HG02759 (cell line): ENCODE data around the gene GRID1.
A peak's percentile ranks its signal among the peaks of the same experiment; 100 is the strongest.
"Not testable (repeated sequence)": the region's sequence is repeated elsewhere in the genome, so short reads cannot be mapped to it uniquely, and the experiment has no call there.

Experiments
- ATAC-seq: cut with Tn5 transposase; IDR thresholded peaks from one replicate; pipeline ENCODE4 v1.9.1; 2021; ENCODE audit warnings: mild to moderate bottlenecking, moderate library complexity; ENCODE audit not compliant: unreplicated experiment

Gene GRID1

GRCh38 chr10:85978566-85979358 lies 387.8 kb downstream of the GRID1 start:
- ATAC-seq: no peak

DNA sequence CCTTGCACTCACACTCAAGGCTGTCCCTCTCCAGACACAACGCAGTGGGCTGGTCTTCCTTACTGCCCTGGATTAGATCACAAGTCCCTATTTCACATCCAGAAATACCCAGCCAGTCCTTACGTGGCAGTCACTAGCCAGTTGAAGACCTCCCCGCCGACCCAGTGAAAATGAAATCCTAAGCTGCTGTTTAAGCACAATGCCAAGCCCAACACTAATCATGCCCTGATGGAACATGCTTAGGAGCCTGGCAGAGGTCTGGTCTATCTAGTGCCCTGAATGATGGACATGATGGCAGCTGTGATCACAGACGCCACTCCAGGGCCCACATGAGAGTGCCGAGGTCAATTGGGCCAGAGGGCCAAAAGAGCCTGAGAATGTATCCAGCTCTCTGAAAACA lies 389.0 kb downstream of the GRID1 start:
- ATAC-seq: no peak

DNA sequence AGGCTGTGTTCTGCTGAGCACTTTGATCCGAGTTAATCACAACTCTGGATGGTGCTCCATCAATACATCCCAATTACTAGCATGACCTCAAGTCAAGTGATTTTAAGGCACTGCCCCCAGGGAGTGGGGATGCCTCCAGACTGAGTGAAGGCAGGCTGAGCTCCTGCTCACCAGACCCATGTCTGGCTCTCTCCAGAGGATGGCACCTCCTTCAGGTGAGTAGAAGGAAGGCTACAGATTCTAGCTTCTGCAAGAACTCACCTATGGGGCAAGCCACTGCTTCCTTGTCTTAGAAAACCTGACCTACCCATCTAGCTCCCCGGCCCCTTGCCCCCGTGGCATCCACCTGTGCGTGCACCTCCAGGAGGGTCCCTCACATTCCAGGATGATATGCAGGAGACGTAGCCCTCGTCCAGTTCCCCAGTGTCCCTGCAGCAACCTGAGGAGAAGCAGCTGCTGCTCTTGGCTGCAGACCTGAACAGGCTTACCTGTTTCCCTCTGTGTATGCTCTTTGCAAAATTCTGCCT lies 390.3 kb downstream of the GRID1 start:
- ATAC-seq: no peak

DNA sequence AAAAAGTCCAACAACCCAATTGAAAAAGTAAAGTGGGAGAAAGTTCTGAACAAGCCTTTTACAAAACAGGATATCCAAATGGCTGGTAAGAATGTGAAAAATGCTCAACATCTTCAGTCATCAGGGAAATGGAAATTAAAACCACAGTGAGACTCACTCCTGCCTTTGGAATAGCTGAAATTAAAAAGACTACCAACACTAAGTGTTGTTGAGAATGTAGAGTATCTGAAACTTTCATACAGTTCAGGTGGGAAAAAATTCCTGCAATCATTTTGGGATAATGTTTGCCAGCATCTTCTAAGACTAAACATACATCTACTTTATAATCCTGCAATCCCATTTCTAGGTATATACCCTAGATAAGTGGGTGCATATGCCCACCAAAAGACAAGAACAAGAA lies 395.1 kb downstream of the GRID1 start:
- no peak for ATAC-seq

GRCh38 chr10:85967594-85967993 lies 399.0 kb downstream of the GRID1 start:
- ATAC-seq: peak; percentile 67

DNA sequence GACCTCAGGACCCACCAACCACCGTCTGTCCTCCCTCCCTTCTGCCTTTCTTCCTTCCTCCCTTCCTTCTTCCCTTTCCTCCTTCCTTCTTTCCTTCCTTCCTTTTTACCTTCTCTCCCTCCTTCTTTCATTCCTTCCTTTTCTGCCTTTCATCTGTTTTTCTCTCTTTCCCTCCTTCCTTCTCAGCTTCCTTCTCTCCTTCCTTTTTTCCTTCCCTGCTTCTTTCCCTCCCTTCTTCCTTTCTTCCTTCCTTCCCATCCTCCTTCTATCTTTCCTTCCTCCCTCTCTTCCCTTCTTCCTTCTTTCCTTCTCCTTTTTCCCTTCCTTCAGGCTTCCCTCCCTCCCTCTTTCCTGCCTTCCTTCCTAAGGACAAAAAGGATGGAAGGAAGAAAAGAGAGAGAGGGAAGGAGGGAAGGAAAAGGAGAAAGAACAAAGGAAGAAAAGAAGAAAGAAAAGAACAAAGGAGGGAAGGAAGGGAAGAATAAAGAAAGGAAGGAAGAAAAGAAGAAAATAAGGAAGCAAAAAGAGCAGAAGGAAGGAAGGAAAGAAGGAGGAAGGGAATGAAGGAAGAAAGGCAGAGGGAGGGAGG lies 405.0 kb downstream of the GRID1 start:
- no peak for ATAC-seq

- no peak for ATAC-seq
Observed at GRCh38 chr10:85961073-85961472, 405.5 kb downstream of the GRID1 start.

GRCh38 chr10:85959239-85959638 lies 407.4 kb downstream of the GRID1 start:
- no peak for ATAC-seq

- no peak for ATAC-seq
Observed at GRCh38 chr10:85950921-85951320, 415.7 kb downstream of the GRID1 start.

DNA sequence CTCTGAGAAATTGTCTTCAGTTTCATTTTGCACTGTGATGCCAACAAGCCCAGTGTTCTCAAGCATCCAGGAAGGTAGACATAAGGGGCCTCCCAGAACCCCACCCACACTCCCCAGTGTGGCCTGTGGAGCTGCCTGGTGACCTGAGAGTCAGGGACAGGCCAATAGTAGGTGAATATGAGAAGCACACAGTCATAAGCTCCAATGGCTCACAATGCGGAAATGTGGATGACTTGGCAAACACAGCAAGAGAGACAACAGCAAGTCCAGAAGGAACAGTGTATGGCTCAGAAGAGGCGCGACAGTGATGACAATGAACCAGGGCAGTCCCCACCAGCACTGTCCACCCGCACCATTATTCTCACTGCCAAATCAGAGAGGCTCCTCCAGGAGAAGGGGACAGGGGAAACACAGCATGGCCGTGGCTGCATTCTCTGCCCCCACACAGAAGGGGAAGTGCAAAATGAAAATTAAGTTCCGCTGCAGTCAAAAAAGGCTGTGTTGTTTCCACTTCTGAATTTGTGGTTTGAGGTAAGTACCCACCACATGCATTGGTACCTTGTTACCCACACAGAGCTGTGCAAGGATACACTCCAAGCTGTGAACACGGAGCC lies 419.8 kb downstream of the GRID1 start:
- ATAC-seq: peak; percentile 86

GRCh38 chr10:85936161-85936560 lies 430.4 kb downstream of the GRID1 start:
- no peak for ATAC-seq

- ATAC-seq: no peak
Observed at GRCh38 chr10:85934586-85934985, 432.0 kb downstream of the GRID1 start.

DNA sequence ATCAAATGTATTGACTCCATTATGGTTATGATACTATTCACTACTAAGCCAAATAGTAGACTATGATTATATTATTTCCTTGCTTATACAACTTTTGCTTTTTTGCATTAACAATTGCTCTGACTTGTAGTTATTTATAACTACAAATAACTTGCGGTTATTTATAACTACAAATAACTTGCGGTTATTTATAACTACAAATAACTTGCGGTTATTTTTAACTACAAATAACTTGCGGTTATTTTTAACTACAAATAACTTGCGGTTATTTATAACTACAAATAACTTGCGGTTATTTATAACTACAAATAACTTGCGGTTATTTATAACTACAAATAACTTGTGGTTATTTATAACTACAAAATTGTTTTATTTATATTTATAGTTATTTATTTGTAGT lies 436.6 kb downstream of the GRID1 start:
- ATAC-seq: not testable (repeated sequence)

DNA sequence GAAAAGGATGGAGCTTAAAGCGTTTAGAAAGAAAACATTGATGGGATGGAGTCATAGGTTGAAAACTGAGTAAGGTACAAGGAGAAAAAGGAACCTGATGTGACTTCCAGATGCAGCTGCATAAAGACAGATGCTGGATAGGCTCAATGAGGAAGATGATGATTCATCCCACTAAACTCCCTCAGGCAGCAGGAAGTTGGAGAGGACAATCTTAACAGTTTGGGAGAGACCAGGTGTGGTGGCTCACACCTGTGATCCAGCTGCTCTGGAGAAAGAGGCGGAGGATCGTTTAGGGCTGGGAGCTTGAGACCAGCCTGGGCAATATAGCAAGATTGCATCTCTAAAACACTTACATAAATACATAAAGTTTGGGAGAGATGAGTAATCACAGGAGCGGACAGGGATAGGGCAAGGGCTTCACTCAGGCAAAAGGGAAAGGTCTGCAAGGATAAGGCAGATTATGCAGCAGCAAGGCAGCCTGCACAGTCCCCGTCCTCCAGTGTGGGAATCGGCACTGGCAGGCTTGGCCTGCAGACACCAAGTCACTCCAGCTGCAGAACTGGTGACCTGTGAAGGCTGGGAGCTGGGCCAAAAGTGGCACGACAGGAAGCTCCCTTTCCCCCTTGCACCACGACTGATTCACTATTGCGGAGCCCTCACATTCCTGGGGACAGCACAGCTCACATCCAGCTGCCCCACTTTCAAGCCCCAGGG lies 438.5 kb downstream of the GRID1 start:
- ATAC-seq: no peak

DNA sequence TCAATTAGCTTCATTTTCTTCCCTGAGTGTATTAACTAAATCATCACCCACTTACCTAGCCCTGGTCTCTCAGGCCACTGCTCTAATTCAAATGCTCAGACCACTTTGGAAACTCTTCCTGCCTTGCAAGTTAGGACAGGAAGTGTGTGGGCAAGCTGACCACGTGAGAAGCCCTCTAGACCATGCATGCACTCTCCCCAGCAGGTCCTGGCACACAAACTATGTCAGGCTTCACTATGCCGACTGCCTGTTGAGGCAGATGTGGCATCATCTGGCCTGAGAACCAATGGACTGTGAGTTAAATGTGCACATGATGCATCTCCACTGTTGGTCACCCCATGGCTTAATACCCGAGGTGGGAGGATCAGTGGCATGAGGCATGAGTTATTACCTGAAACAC lies 439.6 kb downstream of the GRID1 start:
- peak; percentile 74 for ATAC-seq

- no peak for ATAC-seq
Observed at GRCh38 chr10:85926136-85926535, 440.5 kb downstream of the GRID1 start.

DNA sequence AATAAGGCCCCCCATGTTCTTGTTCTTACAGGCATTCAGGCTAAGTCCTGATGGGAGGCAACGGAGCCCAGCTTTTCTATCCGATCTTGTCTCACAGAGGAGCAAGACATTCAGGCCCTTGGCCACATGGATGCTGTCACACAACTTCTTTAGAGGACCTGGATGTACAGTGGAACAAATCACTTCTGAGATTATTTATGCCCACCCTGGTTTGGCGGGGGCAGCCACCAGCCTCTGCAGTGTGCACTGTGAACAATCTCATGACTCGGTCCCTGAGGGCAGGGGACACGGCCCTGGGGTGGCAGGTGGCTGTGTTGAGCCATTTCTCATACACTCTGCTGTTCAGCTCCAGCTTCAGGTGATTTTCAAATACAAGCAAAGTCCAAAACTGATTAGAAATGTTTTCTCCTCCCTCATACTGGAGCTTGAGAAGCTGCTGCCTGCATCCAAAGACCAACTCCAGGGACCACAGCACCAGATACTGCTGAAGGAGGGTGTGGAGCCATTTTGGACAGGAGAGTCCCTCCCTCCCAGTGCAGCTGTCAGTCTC lies 441.3 kb downstream of the GRID1 start:
- ATAC-seq: no peak

GRCh38 chr10:85924382-85925102 lies 442.1 kb downstream of the GRID1 start:
- no peak for ATAC-seq

- ATAC-seq: no peak
Observed at GRCh38 chr10:85922356-85923129, 444.1 kb downstream of the GRID1 start.

GRCh38 chr10:85921789-85922188 lies 444.8 kb downstream of the GRID1 start:
- ATAC-seq: no peak
